Measurements from ENCODE around the gene ANKRD1.
"Not testable (repeated sequence)": the region's sequence is repeated elsewhere in the genome, so short reads cannot be mapped to it uniquely, and the experiment has no call there.

Gene ANKRD1

GRCh38 chr10:90947030-90947960 is 26.4 kb upstream of the ANKRD1 start:
- no peak for TF ChIP-seq CTCF (IDR thresholded peaks at IDR 0.05; ENCODE audit: low read depth, low read length, missing control alignments)
- no peak overlapping the region for H3K4me3 ChIP-seq (ENCODE audit: low read depth, low read length)
- DNase-seq (ENCODE audit: low read depth), result peak; percentile 2

GRCh38 chr10:90945491-90946070 is 24.7 kb upstream of the ANKRD1 start:
- no peak for TF ChIP-seq CTCF (IDR thresholded peaks at IDR 0.05; ENCODE audit: low read depth, low read length, missing control alignments)
- DNase-seq (ENCODE audit: low read depth), result no peak
- H3K4me3 ChIP-seq (ENCODE audit: low read depth, low read length), result no peak overlapping the region

GRCh38 chr10:90944749-90945148 is 23.9 kb upstream of the ANKRD1 start:
- no peak overlapping the region for H3K4me3 ChIP-seq (ENCODE audit: low read depth, low read length)
- TF ChIP-seq CTCF (IDR thresholded peaks at IDR 0.05; ENCODE audit: low read depth, low read length, missing control alignments), result no peak
- no peak for DNase-seq (ENCODE audit: low read depth)

GRCh38 chr10:90942980-90943379 is 22.1 kb upstream of the ANKRD1 start:
- not testable (repeated sequence) for DNase-seq (ENCODE audit: low read depth); H3K4me3 ChIP-seq (ENCODE audit: low read depth, low read length)

- DNase-seq (ENCODE audit: low read depth), result no peak
- TF ChIP-seq CTCF (IDR thresholded peaks at IDR 0.05; ENCODE audit: low read depth, low read length, missing control alignments), result no peak
- H3K4me3 ChIP-seq (ENCODE audit: low read depth, low read length), result no peak overlapping the region
These were observed 18.8 kb upstream of the ANKRD1 start for GRCh38 chr10:90939648-90940047.

GRCh38 chr10:90939116-90939515 is 18.2 kb upstream of the ANKRD1 start:
- H3K4me3 ChIP-seq (ENCODE audit: low read depth, low read length), result no peak overlapping the region
- no peak for DNase-seq (ENCODE audit: low read depth)
- no peak for TF ChIP-seq CTCF (IDR thresholded peaks at IDR 0.05; ENCODE audit: low read depth, low read length, missing control alignments)

- DNase-seq (ENCODE audit: low read depth), result no peak
- no peak overlapping the region for H3K4me3 ChIP-seq (ENCODE audit: low read depth, low read length)
- TF ChIP-seq CTCF (IDR thresholded peaks at IDR 0.05; ENCODE audit: low read depth, low read length, missing control alignments), result no peak
These were observed 16.9 kb upstream of the ANKRD1 start for GRCh38 chr10:90937645-90938258.

Data from GM12864 (cell line).